Measurements from ENCODE around the gene HHAT. TPM values are rescaled to one million over a fixed set of nuclear protein-coding genes. Genes with fewer than 3 reads are reported as not detected.

HHAT gene
- total and polyA plus RNA-seq, 2 of the 4 experiments (the other 2 are of a cell fraction) = 1.7 to 2.5 TPM

DNA sequence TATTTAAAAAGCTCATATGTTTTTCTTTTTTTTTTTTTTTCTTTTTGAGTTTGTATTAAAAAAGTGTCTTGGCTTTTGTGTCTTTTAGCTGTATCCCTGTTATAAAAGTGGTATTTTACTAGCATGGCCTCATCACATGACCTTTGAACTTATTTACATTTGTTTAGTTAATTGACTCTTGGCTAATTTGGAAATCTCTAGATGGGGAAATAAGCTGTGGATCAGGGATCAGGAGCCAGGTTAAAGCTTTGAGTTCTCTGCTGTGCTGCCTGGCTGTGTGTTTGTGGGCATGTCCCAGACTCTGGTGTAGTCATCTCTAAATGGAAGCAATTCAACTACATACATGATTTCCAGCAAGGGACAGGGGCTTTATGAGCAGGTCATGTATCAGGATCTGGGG is 56.5 kb downstream of the HHAT start:
- Histone ChIP-seq H3K9me3 (ENCODE audit: control insufficient read depth, insufficient read depth, low read length) (no peaks in the 10 kb centered on the region), H3K14ac (replicated peaks; ENCODE audit: low read depth, low read length) (no peak overlapping the region; the same call in 1 of the 2 replicates), H3K79me1 (ENCODE audit: low read depth in 1 of 2, low read length in 2 of 2) (no peaks in the 10 kb centered on the region), H3K27ac (ENCODE audit: insufficient read depth, low read length) (no peak overlapping the region), H2BK15ac (ENCODE audit: low read depth, low read length) (no peak overlapping the region; the same call in 2 of the 3 replicates), H2AFZ (replicated peaks; ENCODE audit: low read length, poor library complexity) (no peak overlapping the region), H2AK5ac (ENCODE audit: low read depth, low read length) (0 out of 2 replicates have a peak overlapping the region, but pooled peaks have one; percentile 39), H4K5ac (ENCODE audit: low read depth, low read length) (no peak overlapping the region), H2AK9ac (replicated peaks; ENCODE audit: low read depth, low read length, poor library complexity) (no peak overlapping the region), H4K91ac (ENCODE audit: insufficient read depth, low read depth, low read length) (no peak overlapping the region), H3K9me1 (ENCODE audit: insufficient read depth, low read length) (0 out of 2 replicates have a peak, but pooled peaks cover 10% of the 10 kb centered on the region), H4K20me1 (ENCODE audit: insufficient read depth, low read length) (no peaks in the 10 kb centered on the region), H3K4me1 (ENCODE audit: control insufficient read depth, insufficient read depth, low read length) (peaks cover 3% of the 10 kb centered on the region), H3K4me2 (ENCODE audit: low read depth, low read length) (no peak overlapping the region), H3K4me3 (ENCODE audit: insufficient read depth, low read depth, low read length) (no peak overlapping the region), H2BK20ac (ENCODE audit: low read depth, low read length) (0 out of 2 replicates have a peak overlapping the region, but pooled peaks have one; percentile 44), H3K27me3 (ENCODE audit: control insufficient read depth, insufficient read depth, low read length) (no peaks in the 10 kb centered on the region), H3K9ac (ENCODE audit: low read depth, low read length) (no peak overlapping the region), H2BK5ac (ENCODE audit: low read depth, low read length, poor library complexity, severe bottlenecking) (no peak overlapping the region), H3K4ac (ENCODE audit: low read depth, low read length) (no peak overlapping the region), H3K23ac (ENCODE audit: low read depth, low read length) (no peak overlapping the region), H3K36me3 (ENCODE audit: control insufficient read depth, insufficient read depth, low read length) (no peaks in the 10 kb centered on the region), H2BK120ac (ENCODE audit: low read depth, low read length) (no peak overlapping the region), H3K56ac (ENCODE audit: extremely low read depth, insufficient read depth, low read length) (no peak overlapping the region), H4K8ac (ENCODE audit: low read depth in 2 of 2, low read length in 2 of 2) (no peak overlapping the region), H3K18ac (ENCODE audit: low read depth, low read length) (peak overlapping the region; percentile 29; the same call in 1 of the 2 replicates)
- dilution Hi-C loops (cut with HindIII; ENCODE audit: low sequenced_read_pairs, unreplicated experiment) (no loop called here), in situ Hi-C loops (cut with MboI; ENCODE audit: low sequenced_read_pairs) (no loop called here), intact Hi-C loops (cut with micrococcal nuclease) (no loop called here)
- DNase-seq (no peak), ATAC-seq (ENCODE audit: low read depth) (peak; percentile 27; the same call in 1 of the 2 replicates)
- ChIA-PET POLR2A (ENCODE audit: unreplicated experiment) (no interaction called here), CTCF (interaction anchor here (0.6 to 1.5 kb wide), 4 partner anchors 11 to 1313 kb away, joined by 3 to 4 read pairs (median 4); no protein-coding TSS in a partner anchor)
- TF ChIP-seq RAD21 (IDR thresholded peaks at IDR 0.05; ENCODE audit: low read length) = no peak
- TF ChIP-seq MAFK (IDR thresholded peaks at IDR 0.05; ENCODE audit: low read depth, low read length) = no peak
- TF ChIP-seq RCOR1 (IDR thresholded peaks at IDR 0.05; ENCODE audit: insufficient replicate concordance, low read length) = no peak
- no peak for TF ChIP-seq CEBPB (IDR thresholded peaks at IDR 0.05; ENCODE audit: low read depth, low read length)
- TF ChIP-seq NFE2L2 (IDR thresholded peaks at IDR 0.05; ENCODE audit: low read depth, low read length) = no peak
- TF ChIP-seq, protein P1, sequence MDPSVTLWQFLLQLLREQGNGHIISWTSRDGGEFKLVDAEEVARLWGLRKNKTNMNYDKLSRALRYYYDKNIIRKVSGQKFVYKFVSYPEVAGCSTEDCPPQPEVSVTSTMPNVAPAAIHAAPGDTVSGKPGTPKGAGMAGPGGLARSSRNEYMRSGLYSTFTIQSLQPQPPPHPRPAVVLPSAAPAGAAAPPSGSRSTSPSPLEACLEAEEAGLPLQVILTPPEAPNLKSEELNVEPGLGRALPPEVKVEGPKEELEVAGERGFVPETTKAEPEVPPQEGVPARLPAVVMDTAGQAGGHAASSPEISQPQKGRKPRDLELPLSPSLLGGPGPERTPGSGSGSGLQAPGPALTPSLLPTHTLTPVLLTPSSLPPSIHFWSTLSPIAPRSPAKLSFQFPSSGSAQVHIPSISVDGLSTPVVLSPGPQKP (IDR thresholded peaks at IDR 0.05; ENCODE audit: borderline replicate concordance, low read depth, low read length) = no peak
- BruUV-seq (replicated peaks) = no TSS peak
